DMS53 (cell line): Measurements from ENCODE around the gene VIPR1.
"Not testable (repeated sequence)": the region's sequence is repeated elsewhere in the genome, so short reads cannot be mapped to it uniquely, and the experiment has no call there.

Source experiments
- DNase-seq: peaks from one replicate; lab custom pipeline; 2025; lab: John Stamatoyannopoulos, UW

Gene VIPR1

GRCh38 chr3:42533161-42533897 is 30.9 kb downstream of the VIPR1 start:
- DNase-seq = no peak

DNA sequence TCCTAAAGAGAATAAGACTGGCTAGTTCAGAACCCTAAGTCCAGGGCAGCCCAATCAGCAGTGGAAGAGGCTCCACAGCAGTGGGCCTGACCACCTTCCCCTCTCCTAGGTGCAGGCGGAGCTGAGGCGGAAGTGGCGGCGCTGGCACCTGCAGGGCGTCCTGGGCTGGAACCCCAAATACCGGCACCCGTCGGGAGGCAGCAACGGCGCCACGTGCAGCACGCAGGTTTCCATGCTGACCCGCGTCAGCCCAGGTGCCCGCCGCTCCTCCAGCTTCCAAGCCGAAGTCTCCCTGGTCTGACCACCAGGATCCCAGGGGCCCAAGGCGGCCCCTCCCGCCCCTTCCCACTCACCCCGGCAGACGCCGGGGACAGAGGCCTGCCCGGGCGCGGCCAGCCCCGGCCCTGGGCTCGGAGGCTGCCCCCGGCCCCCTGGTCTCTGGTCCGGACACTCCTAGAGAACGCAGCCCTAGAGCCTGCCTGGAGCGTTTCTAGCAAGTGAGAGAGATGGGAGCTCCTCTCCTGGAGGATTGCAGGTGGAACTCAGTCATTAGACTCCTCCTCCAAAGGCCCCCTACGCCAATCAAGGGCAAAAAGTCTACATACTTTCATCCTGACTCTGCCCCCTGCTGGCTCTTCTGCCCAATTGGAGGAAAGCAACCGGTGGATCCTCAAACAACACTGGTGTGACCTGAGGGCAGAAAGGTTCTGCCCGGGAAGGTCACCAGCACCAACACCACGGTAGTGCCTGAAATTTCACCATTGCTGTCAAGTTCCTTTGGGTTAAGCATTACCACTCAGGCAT is 33.7 kb downstream of the VIPR1 start:
- peak; percentile 25 for DNase-seq

- DNase-seq = no peak
These were observed 34.9 kb downstream of the VIPR1 start for GRCh38 chr3:42537350-42537749.

DNA sequence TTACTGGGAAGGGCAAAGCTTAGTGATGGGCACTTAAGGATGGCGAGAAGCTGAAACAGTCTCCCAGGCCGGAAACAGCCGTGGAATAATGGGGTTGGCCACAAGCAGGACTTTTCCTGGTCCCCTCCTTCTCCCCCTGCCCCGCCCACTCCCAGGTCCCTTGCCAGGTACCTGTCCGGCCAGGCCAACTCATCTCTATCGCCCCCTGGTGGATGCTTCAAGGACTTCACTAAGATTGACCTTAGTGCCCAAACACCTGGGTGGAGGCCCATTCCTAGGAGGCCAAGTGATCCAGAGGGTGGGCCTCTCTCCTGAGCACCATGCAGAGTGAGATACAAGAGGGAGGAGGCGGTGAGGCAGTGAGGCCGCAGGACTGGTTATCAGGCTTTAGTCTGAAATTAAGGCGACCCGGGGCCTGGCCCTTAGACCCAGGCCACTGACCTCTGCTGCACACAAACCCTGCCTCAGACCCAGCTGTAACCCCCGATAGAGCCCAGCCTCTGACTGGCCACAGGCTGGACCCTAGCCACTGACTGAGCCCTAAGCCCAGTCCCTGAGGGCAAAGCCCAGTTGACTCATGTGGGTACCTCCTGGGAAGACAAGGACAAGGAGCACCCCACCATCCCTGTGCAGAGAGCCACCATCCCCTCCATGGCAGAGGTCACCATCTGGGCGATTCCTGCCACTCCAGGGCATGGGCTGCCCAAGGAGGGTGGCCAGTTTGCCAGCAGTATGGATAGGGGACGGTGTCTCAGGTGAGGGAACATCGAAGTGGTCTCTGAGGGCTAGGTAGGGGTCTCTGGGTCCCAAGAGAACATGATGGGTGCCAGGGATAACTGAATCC is 37.6 kb downstream of the VIPR1 start:
- peak; percentile 70 for DNase-seq

DNA sequence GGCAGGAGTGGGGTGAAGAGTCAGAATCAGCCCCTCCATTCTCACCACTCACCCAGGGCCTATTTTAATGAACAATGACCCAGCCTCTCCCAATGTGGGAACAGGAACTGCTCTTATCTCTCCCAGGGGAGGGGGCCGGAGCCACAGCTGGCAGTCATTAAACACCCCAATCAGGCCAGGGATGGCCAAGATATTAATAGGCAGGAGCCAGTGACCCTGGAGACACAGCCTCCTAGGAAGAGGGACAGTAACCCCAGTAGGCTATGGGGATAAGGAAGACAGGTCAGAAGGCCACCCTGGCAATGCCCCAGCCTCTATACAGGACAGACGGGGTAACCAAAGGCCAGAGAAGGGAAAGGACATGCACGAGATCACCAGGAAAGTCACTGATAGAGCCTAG is 38.6 kb downstream of the VIPR1 start:
- no peak for DNase-seq

DNA sequence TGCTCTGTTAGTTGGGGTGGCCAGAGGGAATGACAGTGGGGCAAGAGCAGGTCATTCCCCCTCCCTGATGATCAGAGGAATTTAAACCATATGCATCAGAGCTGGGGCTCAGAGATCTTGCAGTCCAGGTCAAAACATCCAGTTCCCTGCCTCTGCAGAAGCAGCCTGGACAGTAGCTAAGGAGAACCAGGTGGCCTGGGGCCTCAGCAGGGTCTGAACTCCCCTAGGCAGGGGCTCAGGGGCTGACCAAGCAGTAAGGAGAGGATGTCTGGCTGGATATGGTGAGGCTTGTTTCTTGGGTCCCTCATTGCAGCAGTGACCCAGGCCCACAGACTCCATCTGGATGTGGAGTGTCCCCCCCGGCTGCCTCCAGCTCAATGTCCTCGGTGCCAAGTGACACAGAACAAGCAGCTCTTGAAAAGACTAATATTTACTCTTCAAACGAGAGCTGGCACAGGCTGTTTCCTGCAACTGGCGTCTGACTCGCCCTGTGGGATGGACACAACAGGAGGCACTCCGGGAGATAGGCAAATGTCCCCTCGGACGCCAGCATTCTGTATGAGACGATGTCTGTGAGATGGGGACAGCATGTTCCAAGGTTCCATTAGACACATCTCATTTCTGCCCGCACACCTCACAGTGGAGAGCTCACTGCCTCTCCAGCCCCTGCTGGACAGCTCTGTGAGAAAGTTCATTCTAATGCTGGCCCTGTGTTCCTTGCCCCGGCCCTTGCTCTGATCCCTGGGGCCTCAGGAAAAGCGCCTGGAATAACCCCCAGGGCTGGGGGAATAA is 42.2 kb downstream of the VIPR1 start:
- peak; percentile 86 for DNase-seq

DNA sequence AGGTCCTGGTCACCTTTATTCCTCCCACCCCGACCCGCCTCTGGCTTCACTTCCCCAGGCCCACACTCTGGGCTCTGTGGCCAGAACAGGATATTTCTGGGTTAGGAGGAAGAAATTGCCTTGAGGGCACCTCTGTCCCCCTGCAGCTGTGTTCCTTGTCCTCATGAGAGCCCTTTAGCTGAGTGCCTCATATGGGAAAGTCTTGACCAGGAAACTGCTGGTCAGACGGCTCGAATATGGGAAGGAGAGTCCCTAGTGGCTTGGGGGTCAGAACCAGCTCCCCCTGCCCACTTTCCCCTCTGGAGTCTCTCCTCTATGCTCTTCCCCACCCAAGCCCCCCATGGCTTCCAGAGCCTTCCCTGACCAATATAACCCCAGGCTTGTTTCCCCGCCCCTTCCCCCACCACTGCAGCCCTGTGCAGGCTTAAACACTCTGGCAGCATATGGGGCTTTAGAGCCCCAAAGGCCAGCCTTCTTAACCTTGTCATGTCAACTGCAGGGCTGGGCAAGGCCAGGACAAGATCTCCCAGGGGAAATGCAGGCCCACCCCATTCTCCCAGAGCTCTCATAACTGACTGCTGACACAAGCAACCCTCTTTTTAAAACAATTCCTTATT is 42.9 kb downstream of the VIPR1 start:
- DNase-seq = peak; percentile 52

DNA sequence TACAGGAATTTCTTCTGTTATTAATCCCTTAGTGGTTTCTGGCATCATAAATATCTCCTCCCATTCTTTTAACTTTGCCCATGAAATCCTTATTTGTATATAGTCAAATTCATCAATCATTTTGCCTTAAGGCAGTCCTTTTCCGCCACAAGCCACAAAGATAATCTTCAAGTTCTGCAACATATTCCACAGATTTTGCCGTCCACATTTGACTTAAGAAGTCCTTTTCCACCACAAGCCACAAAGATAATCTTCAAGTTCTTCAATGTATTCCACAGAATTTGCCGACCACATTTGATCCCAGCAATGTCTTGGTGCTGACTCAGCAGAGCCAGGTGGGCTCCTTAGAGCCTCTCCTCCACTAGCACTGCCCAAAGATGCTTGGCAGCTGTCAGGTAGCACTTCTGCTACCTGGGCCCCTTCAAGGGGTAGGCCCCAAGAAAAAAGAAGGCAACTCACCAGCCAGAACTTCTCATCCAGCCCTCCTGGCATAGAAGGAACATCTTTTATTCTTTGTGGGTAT is 44.3 kb downstream of the VIPR1 start:
- no peak for DNase-seq

- DNase-seq = peak; percentile 64
These were observed 45.0 kb downstream of the VIPR1 start for GRCh38 chr3:42547401-42547945.

GRCh38 chr3:42549131-42549530 is 46.7 kb downstream of the VIPR1 start:
- DNase-seq = no peak

DNA sequence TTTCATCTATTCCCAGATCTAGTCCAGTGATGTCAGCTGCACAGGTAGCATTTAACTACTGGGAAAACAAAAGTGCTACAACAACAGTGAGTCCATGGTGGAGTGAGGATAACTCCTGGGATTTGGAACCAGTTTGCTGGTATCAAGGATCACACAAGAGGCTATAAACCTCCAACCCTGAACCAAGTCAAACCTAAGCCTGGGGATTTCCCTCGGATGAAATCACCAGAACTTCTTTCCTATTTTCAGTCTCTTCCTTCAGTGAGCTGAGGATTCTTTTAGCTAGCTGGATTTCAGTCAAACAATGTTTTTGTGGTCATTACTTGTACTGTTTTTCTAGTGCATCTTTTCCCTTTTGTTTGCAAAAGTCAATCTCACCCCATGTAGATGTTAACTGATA is 47.8 kb downstream of the VIPR1 start:
- no peak for DNase-seq

- DNase-seq = no peak
These were observed 50.4 kb downstream of the VIPR1 start for GRCh38 chr3:42552830-42553229.

GRCh38 chr3:42556089-42556632 is 53.7 kb downstream of the VIPR1 start:
- peak; percentile 18 for DNase-seq

DNA sequence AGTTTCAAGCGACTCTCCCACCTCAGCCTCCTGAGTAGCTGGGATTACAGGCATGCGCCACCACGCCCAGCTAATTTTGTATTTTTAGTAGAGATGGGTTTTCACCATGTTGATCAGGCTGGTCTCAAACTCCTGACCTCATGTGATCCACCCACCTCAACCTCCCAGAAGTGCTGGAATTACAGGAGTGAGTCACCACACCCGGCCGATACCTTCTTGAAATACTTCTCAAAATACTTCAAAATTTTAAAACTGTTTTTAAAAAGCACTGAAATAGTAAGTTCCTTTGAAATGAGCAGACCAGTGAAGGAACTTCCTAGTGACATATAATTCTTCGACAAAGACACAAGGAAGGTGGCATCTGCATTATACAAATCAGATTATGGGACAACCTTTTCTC is 54.4 kb downstream of the VIPR1 start:
- not testable (repeated sequence) for DNase-seq

DNA sequence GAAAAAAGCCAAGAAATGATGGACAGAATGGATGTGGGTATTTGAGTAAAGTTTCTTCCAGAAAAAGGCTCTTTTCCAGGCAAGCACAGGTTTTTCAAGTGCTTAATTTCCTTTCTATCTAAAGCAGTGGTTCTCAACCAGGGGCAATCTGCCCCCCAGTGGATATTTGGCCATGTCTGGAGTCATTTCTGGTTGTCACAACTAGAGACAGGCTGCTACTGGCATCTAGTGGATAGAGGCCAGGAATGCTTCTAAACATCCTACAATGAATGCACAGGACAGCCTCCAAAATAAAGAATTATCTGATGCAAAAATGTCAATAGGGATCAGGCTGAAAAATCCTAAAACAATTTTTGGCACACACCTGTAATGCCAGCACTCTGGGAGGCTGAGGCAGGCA is 55.4 kb downstream of the VIPR1 start:
- peak; percentile 2 for DNase-seq

- DNase-seq = no peak
These were observed 59.8 kb downstream of the VIPR1 start for GRCh38 chr3:42562047-42562907.

DNA sequence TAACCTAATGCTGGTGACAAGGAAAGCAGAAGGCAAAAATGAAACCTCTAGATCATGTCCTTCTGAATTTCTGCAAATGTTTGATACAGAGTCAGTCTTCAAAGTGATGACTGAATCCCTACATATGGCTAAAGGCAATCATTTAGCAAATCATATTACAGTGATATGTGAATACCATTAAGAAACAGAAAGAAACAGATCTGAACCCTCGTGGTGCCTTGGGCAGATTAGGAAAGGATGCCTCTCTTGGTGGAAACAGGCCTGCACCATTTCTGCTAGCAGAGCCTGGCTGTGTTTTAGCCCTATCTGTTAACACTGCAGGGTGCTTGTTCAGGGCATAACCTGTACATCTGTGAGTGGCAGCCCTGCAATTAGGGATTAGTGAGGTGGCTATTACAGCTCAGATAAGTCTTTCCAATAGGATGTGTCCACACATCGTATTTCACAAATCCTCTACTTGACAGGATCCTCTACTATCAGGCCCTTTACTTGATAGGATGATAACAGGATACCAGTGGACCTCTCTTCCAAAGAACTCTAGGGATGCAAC is 67.2 kb downstream of the VIPR1 start:
- DNase-seq = no peak

GRCh38 chr3:42572278-42572677 is 69.8 kb downstream of the VIPR1 start:
- DNase-seq = peak; percentile 52

- no peak for DNase-seq
These were observed 72.8 kb downstream of the VIPR1 start for GRCh38 chr3:42575137-42575741.
